ENCODE data around the gene CACNG6. TPM values are rescaled to one million over a fixed set of nuclear protein-coding genes. Genes with fewer than 3 reads are reported as not detected.

Gene CACNG6
- polyA plus RNA-seq, 3 donors = 0.73 to 1.00 (median 0.85) TPM

GRCh38 chr19:53989600-53990533, 1.6 kb upstream of the CACNG6 start:
- DNase-seq (ENCODE audit: extremely low read depth in 1 of 11, low read depth in 9 of 11, low spot score in 4 of 11) = no peak

DNA sequence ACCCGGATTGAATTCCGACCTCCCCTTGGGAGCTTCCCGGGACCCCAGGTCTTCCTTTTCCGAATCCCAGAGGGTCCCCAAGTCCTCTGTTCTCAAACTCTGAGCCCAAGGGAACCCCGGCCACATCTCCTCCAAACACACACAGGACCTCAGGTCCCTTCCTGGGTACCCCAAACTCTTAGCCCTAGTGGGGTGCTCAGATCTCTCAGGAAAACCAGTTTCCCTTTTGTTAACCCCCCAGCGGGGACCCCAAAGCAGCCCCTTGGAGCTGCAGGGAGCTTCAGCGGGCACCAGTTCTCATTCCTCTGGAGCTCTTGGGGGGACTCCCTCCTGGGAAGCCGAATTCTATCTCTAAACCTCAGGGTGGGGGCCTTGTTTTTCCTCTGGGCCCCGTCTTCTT, 774 bp downstream of the CACNG6 start:
- no peak for DNase-seq (ENCODE audit: extremely low read depth in 1 of 11, low read depth in 9 of 11, low spot score in 4 of 11)

DNA sequence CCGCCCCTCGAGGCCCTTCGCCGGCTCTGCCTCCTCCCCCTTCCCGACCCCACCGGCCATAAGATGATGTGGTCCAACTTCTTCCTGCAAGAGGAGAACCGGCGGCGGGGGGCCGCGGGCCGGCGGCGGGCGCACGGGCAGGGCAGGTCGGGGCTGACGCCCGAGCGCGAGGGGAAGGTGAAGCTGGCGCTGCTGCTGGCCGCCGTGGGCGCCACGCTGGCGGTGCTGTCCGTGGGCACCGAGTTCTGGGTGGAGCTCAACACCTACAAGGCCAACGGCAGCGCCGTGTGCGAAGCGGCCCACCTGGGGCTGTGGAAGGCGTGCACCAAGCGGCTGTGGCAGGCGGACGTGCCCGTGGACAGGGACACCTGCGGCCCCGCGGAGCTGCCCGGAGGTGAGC, 1.4 kb downstream of the CACNG6 start:
- DNase-seq (ENCODE audit: extremely low read depth in 1 of 11, low read depth in 9 of 11, low spot score in 4 of 11) = no peak

DNA sequence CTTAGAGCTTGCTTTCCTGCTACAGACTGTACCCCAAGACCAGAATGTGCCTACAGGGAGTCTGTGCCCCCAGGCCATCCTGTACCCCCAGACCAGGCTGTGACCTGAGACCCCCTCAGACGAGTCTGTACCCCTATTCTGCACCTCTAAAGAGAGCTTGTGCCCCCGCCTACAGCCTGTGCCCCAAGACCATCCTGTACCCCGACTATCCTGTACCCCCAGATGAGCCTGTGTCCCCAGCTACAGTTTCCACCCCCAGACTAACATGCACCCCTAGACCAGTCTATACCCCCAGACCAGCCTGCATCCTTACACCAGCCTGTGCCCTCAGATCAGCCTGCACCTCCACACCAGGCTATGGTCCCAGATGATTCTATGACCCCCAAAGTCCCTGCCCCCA, 2.0 kb downstream of the CACNG6 start:
- no peak for DNase-seq (ENCODE audit: extremely low read depth in 1 of 11, low read depth in 9 of 11, low spot score in 4 of 11)

- no peak for DNase-seq (ENCODE audit: extremely low read depth in 1 of 11, low read depth in 9 of 11, low spot score in 4 of 11)
Observed at GRCh38 chr19:53994811-53995210, 3.4 kb downstream of the CACNG6 start.

- no peak for DNase-seq (ENCODE audit: extremely low read depth in 1 of 11, low read depth in 9 of 11, low spot score in 4 of 11)
Observed at GRCh38 chr19:53998223-53998622, 6.8 kb downstream of the CACNG6 start.

DNA sequence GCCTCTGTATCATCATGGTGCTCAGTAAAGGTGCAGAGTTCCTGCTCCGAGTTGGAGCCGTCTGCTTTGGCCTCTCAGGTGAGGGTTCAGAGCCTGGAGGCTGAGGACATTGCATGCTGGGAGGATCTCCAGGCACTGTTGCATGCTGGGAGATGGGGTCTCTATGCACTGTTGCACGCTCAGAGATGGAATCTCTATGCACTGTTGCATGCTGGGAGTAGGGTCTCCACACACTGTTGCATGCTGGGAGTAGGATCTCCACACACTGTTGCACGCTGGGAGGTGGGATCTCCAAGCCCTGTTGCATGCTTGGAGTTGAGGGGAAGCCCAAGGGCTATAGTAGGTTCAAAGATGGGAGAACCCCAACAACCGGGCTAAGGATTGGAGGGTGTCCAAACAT, 8.3 kb downstream of the CACNG6 start:
- DNase-seq (ENCODE audit: extremely low read depth in 1 of 11, low read depth in 9 of 11, low spot score in 4 of 11) = no peak

- no peak for DNase-seq (ENCODE audit: extremely low read depth in 1 of 11, low read depth in 9 of 11, low spot score in 4 of 11)
Observed at GRCh38 chr19:54001496-54001895, 10.1 kb downstream of the CACNG6 start.

GRCh38 chr19:54002495-54003315, 11.3 kb downstream of the CACNG6 start:
- DNase-seq (ENCODE audit: extremely low read depth in 1 of 11, low read depth in 9 of 11, low spot score in 4 of 11) = no peak

DNA sequence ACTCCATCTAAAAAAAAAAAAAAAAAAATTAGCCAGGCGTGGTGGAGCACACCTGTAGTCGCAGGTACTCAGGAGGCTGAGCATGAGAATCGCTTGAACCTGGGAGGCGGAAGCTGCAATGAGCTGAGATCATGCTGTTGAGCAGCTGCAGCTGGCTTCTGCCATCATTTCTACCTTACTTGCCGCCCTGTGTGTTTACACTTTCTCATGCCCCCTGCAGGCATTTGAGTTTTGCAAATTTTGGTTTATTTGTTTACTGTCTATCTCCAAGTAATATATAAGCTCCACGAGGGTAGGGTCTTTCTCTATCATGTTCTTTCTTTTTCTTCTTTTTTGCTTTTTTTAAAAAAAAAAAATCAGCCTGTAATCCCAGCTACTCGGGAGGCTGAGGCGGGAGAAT, 18.0 kb downstream of the CACNG6 start:
- no peak for DNase-seq (ENCODE audit: extremely low read depth in 1 of 11, low read depth in 9 of 11, low spot score in 4 of 11)

- no peak for DNase-seq (ENCODE audit: extremely low read depth in 1 of 11, low read depth in 9 of 11, low spot score in 4 of 11)
Observed at GRCh38 chr19:54010474-54010873, 19.0 kb downstream of the CACNG6 start.

- DNase-seq (ENCODE audit: extremely low read depth in 1 of 11, low read depth in 9 of 11, low spot score in 4 of 11) = no peak
Observed at GRCh38 chr19:54011507-54012211, 20.2 kb downstream of the CACNG6 start.

DNA sequence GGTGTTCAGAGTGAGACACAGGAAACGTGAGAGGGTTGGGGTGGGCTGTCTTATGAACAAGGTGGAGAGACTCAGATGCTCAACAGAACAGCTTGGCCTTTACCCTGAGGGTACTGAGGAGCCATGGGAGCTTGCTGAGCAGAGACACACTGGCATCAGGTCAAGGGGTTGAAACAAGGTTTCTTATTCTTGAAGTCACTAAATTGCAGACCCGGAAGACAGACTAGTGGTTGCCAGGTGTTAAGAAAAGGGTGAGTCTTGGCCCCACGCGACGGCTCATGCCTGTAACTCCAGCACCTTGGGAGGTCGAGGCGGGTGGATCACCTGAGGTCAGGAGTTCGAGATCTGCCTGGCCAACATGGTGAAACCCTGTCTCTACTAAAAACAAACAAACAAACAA, 22.4 kb downstream of the CACNG6 start:
- DNase-seq (ENCODE audit: extremely low read depth in 1 of 11, low read depth in 9 of 11, low spot score in 4 of 11) = no peak

DNA sequence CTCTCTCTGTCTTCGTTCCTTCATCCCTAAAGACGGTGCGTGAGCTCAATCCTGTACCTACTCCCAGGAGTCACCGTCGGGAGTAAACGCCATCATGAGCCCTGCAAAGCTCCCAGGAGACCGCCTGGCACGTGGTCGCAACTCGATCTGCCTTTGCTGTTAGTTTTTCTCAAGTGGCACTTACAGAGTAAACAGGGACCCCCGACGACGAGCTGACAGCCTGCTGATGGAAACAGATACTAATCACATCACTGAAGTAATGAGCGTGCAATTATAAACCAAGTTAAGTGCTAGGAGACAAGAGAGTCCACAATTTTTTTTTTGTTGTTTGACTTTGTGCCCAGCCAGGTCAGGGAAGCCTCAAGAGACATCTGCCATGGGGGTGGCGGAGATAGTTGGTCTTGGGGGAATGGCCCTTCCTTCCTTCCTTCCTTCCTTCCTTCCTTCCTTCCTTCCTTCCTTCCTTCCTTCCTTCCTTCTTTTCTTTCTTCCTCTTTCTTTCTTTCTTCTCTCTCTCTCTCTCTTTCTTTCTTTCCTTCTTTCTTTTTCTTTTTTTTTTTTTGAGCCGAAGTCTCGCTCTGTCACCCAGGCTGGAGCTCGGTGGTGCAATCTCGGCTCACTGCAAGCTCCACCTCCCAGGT, 23.6 kb downstream of the CACNG6 start:
- DNase-seq (ENCODE audit: extremely low read depth in 1 of 11, low read depth in 9 of 11, low spot score in 4 of 11) = no peak

- no peak for DNase-seq (ENCODE audit: extremely low read depth in 1 of 11, low read depth in 9 of 11, low spot score in 4 of 11)
Observed at GRCh38 chr19:54017261-54017660, 25.8 kb downstream of the CACNG6 start.

- DNase-seq (ENCODE audit: extremely low read depth in 1 of 11, low read depth in 9 of 11, low spot score in 4 of 11) = no peak
Observed at GRCh38 chr19:54021363-54021762, 29.9 kb downstream of the CACNG6 start.

- no peak for DNase-seq (ENCODE audit: extremely low read depth in 1 of 11, low read depth in 9 of 11, low spot score in 4 of 11)
Observed at GRCh38 chr19:54021932-54022331, 30.5 kb downstream of the CACNG6 start.

- DNase-seq (ENCODE audit: extremely low read depth in 1 of 11, low read depth in 9 of 11, low spot score in 4 of 11) = no peak
Observed at GRCh38 chr19:54023191-54023590, 31.8 kb downstream of the CACNG6 start.

DNA sequence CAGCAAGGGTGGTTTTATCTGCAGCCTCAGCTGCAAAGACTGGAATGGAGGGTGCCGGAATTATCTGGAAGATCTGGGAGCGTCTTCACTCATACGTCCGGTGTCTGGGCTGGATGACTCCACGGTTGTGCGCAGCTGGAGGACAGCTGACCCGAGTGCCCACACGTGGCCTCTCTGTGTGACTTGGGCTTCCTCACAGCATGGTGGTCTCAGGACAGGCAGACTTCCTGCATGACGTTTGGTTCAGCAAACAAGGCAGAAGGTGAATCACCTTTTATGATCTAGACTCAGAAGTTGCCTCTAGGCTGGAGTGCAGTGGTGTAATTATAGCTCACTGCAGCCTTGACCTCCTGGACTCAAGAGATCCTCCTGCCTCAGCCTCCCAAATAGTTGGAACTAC, 33.2 kb downstream of the CACNG6 start:
- no peak for DNase-seq (ENCODE audit: extremely low read depth in 1 of 11, low read depth in 9 of 11, low spot score in 4 of 11)
